ENCODE data around the gene RIPPLY1.

DNA sequence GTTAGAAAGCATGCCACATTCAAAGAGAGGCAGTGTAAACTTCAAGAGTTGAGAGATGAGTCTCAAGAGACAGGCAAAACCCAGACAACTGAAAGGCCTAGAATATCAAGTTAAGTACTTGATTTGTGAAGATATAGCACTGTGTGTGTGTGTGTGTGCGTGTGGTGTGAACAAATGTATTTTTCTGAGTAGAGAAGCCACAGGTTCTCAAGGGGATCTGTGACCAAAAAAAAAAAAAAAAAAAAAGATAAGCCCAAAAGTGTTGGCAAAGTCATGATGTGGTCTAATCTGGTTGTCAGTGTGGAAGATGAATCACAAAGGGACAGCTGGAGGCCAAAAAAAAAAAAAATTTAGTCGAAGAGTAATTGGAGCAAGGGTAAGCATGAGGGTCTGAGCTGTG is 3.9 kb downstream of the RIPPLY1 start:
- TF ChIP-seq CTCF (conservative IDR thresholded peaks at IDR 0.05): no peak
- TF ChIP-seq EZH2 (IDR thresholded peaks at IDR 0.05; ENCODE audit: low read depth): no peak

Data from PC-9 (cell line).